Hippocampal formation (tissue), 2 donors: Measurements from ENCODE around the gene GADD45B.
"Not testable (repeated sequence)": the region's sequence is repeated elsewhere in the genome, so short reads cannot be mapped to it uniquely, and the experiment has no call there.

Experiments used
- DNase-seq, 2 donors: peaks; one replicate each; lab custom pipeline; 2025; lab: John Stamatoyannopoulos, UW

GADD45B gene

GRCh38 chr19:2488405-2488941 is 12.5 kb downstream of the GADD45B start:
- DNase-seq = no peak

- DNase-seq = peak in 1 of 2 donors; percentile 31
These were observed 13.2 kb downstream of the GADD45B start for GRCh38 chr19:2488942-2489731.

DNA sequence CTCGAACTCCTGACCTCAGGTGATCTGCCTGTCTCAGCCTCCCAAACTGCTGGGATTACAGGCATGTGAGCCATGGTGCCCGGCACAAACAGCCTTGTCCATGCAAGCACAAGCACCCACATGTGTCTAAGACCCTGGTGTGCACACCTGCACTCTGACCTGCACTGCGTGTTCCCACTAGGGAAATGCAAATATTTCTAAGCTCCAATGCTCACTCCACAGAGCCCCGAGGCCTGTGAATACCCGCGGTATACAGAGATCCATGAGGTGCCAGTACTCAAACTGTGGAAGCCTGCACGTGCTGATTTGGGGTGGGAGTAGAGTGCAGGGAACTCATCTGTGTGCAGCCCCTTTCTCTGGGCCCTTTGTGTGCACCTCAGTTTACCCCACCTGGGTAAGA is 14.7 kb downstream of the GADD45B start:
- DNase-seq = no peak

- no peak for DNase-seq
These were observed 15.3 kb downstream of the GADD45B start for GRCh38 chr19:2491130-2491801.

- DNase-seq = no peak
These were observed 16.9 kb downstream of the GADD45B start for GRCh38 chr19:2492870-2493269.

GRCh38 chr19:2493448-2493847 is 17.5 kb downstream of the GADD45B start:
- not testable (repeated sequence) for DNase-seq

- no peak for DNase-seq
These were observed 18.1 kb downstream of the GADD45B start for GRCh38 chr19:2494084-2494446.

DNA sequence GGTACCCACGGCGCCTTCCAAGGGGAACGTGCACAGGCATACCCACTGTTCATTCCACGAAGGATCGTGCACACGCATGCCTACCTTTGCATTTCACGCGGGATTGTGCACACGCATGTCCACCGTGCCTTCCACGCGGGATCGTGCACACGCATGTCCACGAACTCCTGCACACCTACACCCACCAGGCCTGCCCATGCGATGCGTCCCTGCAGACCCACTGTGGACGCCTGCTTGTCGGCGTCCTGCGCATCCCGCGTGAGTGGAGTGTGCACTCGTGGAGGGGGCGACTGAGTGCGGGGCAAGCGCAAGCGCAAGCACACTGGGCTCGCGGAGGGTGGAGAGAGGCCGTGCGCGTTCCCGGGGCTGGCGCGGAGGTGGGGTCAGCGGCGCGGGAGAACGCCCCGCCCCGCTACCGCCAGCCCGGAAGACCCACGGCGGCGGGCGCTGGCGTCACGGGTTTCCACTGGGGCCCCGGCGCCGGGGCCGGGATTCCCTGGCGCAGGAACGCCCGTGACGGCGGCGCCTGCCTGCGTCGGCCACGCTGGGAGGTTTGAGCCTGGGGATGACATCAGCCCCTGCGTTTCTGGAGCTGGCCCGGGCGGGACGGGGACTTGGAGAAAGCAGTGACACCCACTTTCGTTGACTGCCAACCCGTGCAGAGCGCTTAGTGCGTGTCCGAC is 18.7 kb downstream of the GADD45B start:
- peak; percentile 26 to 48 for DNase-seq

- no peak for DNase-seq
These were observed 19.3 kb downstream of the GADD45B start for GRCh38 chr19:2495130-2495641.

DNA sequence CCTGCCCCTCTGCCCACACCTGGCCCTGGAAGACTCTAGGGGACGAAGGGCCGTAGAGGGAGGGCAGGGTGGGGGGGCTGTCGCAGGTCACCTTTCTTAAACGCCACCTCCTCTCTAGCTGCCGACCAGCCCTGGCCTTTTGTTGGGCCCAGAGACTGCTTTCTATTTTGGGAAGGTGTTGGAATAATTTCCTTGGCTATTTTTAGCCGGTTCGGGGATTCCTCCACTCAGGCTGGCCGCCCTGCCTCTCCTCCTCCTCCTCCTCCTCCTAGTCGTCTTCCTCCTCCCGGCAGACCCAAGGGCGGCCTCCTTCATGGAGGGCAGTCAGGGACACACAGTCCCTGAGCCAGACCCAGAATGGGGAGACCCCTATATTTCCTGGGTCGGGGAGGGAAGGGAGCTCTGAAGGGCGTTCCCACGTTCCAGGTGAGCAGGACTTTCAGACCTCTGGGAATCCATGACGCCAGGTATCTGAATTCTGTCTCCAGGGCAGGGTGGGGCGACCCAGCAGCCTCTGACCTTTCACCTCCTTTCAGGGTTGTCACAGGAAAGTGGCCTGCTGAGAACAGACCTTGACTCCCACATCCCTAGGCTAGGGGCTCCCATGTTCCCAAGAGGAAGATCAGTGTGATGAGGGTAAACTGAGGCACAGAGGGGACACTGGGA is 19.9 kb downstream of the GADD45B start:
- DNase-seq = no peak

- no peak for DNase-seq
These were observed 21.3 kb downstream of the GADD45B start for GRCh38 chr19:2497186-2497585.

DNA sequence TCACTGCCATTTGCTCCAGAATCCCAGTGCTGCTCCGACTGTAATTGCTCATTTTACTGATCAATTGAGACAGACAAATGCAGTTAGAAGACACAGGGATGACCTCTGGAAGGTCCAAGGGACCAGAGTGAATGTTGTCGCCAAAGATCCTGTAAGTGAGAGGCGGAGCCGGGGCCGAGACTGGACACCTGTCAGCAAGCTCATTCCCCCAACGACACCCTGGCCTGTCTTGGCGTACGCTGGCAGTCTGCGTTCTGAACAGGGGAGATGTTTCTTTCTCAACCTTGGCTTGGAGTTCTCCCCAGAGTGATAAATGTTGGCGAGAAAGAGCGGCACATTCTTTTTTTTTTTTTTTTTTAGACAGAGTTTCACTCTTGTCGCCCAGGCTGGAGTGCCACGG is 24.2 kb downstream of the GADD45B start:
- no peak for DNase-seq

DNA sequence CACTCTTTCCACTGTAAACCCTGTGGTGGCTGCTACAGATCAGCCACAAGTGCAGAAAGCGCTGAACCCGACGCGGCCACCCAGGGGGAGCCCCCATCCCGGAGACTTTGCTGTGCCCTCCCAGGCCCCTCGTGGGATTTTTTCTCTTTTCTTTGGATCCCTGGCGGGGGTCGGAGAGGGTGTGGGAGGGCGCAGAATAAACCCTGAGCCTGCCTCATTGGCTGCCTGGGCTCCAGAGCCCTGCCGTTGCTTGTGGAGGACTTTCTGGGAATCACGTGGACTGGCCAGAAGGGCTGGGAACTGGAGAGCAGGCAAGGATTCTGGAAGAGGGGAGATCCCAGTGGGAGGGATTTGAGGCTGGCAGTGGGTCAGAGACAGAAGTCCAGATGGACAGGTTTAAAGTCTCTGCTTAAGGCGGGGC is 24.9 kb downstream of the GADD45B start:
- DNase-seq = no peak

DNA sequence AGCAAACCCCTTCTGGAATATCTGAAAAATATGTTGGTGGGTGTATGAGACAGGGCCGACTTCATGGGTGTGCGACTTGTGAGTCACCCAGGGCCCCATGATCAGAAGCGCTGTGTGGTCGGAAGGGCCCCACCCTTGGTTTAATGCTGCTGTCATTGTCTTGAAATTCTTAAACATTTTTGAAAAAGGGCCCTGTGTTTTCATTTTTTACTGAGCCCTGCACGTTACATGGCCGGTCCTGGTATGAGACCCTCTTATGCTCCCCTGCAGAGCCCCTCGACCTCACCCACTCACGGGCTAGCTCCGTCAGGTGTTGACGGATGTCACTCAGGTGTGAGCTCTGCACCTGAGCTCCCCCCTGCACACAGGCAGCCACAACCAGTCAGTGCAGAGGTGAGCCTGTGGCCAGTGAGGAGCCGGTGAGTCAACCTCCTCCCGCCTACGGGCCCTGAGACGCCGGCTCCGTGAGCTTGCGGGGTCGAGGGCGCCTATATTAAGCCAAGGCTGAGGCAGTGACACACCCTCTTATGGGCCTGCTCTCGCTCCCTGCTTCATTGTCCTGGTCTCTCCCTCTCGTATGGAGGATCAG is 27.7 kb downstream of the GADD45B start:
- DNase-seq = no peak

GRCh38 chr19:2506656-2507055 is 30.7 kb downstream of the GADD45B start:
- not testable (repeated sequence) for DNase-seq

DNA sequence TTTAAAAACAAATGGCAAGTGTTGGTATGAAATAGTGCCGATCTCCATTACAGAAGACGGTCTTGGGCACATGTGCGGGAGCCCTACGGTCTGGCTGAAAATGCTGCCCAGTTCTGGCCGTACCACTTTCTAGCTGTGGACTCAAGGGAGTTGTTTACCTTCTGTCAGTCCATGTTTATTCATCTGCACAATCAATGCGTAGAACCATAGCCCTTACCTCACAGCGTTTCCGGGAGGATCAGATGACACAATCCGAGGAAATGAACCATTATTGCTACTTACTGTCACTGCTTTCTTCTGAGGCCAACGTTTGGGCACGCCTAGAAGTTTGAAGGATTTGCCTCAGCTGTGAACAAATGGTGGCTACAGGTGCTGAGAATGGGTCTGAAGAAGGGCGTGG is 31.2 kb downstream of the GADD45B start:
- DNase-seq = no peak

GRCh38 chr19:2509096-2509495 is 33.2 kb downstream of the GADD45B start:
- no peak for DNase-seq

DNA sequence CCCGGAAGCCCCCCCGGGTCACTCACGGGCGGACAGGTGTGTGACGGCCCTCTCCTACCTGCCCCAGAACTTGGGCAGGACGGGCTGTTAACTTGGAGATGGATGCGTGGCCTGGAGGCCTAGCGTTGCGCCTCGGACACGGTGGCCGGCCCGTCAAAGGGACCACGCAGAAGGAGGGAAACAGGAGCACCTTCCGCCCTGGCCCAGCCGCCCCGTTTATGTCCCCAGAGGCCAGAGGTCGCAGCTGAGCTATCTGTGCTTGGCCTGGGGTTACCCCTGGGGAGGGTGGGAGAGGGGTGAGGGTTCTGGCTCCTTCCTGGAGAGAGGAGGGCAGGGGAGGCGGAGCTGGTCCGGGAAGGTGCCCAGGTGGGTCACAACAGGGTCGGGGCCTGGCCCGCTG is 35.6 kb downstream of the GADD45B start:
- no peak for DNase-seq

DNA sequence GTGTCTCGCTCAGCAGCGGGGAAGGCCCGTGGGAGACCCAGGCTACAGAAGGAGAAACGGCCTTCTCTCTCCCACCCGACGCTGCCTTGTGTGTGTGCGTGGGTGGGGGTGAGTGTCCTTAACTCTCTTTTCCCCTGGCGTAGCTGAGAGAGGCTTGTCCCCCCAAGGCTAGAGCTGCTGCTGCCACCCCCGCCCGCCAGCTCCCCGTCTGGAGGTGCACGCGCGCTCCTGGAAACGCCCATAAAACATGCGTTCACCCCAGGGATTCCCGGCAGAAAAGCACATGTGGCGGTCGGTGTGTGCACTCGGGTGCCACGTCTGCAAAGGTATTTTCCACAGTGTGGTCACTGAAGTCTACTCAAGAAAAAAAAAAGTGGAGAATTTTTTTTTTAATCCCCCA is 36.1 kb downstream of the GADD45B start:
- no peak for DNase-seq

DNA sequence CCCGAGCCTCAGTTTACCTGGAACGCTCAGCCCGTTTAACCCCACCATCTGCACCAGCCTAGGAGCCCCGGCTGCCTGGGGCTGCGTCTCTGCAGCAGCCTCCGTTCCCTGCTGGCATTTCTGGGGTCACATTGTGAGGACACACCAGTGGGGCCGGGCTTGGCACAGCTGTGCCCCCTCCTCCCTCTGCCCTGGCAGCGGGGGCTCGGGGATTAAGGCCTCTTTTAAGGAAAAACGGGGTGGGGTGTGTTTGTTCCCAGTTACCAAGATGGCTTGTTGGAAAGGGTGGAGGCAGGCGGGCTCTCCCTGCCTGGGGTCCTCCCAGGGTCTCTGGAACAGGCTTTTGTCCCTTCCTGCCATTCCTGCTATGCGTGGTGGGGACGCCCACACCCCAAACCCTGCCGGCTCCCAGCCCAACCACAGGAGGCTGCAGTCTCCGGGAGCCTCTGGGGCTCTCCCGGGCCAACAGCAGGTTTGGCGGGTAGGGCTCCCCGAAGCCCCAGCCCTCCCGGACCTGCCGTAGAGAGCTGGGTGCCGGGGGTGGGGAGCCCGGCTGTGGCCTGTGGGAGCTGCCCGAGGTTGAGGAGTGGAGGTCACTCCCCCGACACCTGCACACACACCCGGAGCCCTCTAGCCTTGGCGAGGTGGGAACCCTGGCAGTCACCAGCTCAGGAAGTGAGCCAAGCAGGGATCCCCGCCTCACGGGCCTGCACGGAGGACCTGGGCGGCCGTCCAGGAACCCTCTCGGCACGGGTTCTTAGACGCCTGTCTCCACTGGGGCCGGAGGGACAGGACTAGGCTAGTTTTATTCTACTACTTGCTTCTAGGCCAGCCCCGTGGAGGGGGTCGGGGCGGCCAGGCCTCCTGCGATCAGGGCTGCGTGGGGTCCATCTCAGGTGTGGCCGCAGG is 36.9 kb downstream of the GADD45B start:
- no peak for DNase-seq
